DOHH2 (cell line): ENCODE data around the gene MALRD1.

Experiments used
- EZH2phosphoT487 ChIP-seq: fragments of 200-600 bp; sonication (generic); IDR thresholded peaks from 2 replicates; pipeline ENCODE4 v1.6.1; 2017; ENCODE audit warnings: borderline replicate concordance, mild to moderate bottlenecking, antibody characterized with exemption, low read length, moderate library complexity, mixed read lengths
- TF ChIP-seq, protein P1 (sequence below): fragments of 200-600 bp; sonication (generic); IDR thresholded peaks from one replicate; pipeline ENCODE4 v1.5.1; 2014; ENCODE audit warnings: antibody characterized with exemption, mild to moderate bottlenecking, low read depth, low read length; ENCODE audit not compliant: poor library complexity, severe bottlenecking

DNA sequence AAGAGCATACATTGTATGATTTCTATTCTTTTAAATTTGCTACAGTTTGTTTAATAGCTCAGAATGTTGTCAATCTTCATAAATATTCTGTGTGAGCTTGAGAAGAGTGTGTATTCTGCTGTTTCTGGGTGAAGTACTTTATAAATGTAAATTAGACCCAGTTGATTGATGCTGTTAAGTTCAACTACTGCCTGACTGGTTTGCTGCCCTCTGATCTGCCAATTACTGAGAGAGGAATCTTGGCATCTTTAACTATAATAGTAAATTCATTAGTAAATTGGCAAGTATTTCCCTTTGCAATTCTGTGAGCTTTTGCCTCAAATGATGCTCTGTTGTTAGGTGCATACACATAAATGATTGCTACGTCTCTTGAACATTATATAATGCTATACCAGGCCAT is 512.6 kb downstream of the MALRD1 start:
- TF ChIP-seq, protein P1, sequence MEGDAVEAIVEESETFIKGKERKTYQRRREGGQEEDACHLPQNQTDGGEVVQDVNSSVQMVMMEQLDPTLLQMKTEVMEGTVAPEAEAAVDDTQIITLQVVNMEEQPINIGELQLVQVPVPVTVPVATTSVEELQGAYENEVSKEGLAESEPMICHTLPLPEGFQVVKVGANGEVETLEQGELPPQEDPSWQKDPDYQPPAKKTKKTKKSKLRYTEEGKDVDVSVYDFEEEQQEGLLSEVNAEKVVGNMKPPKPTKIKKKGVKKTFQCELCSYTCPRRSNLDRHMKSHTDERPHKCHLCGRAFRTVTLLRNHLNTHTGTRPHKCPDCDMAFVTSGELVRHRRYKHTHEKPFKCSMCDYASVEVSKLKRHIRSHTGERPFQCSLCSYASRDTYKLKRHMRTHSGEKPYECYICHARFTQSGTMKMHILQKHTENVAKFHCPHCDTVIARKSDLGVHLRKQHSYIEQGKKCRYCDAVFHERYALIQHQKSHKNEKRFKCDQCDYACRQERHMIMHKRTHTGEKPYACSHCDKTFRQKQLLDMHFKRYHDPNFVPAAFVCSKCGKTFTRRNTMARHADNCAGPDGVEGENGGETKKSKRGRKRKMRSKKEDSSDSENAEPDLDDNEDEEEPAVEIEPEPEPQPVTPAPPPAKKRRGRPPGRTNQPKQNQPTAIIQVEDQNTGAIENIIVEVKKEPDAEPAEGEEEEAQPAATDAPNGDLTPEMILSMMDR, result no peak
- TF ChIP-seq EZH2phosphoT487, result no peak
